DND-41 (cell line): ENCODE data around the gene ZFP28.
A peak's percentile ranks its signal among the peaks of the same experiment; 100 is the strongest.

Experiments used
- ATAC-seq: fragments of 200-7000 bp; cut with Tn5 transposase; 3 replicates; pipeline ENCODE4 v1.9.1; 2021; ENCODE audit warnings: low read depth; ENCODE audit not compliant: insufficient read depth
- DNase-seq: peaks from one replicate; pipeline ENCODE4 v3.0.0-alpha.2; 2020
- H2AFZ ChIP-seq: 2 replicates; pipeline ENCODE4 v1.6.0; 2012; ENCODE audit warnings: low read depth, low read length
- H3K27ac ChIP-seq: 2 replicates; pipeline ENCODE4 v1.5.1; 2012; ENCODE audit warnings: low read length, inconsistent platforms
- H3K27me3 ChIP-seq: fragments of 200-600 bp; sonication (generic); 2 replicates; pipeline ENCODE4 v1.6.0; 2012; ENCODE audit warnings: low read length, mild to moderate bottlenecking, inconsistent platforms; ENCODE audit not compliant: insufficient read depth, poor library complexity
- H3K36me3 ChIP-seq: 2 replicates; pipeline ENCODE4 v1.5.1; 2012; ENCODE audit warnings: low read length, inconsistent platforms; ENCODE audit not compliant: insufficient read depth
- H3K4me1 ChIP-seq: 2 replicates; pipeline ENCODE4 v1.5.1; 2012; ENCODE audit warnings: mild to moderate bottlenecking, low read length; ENCODE audit not compliant: insufficient read depth
- H3K4me2 ChIP-seq: 2 replicates; pipeline ENCODE4 v1.6.0; 2012; ENCODE audit warnings: mild to moderate bottlenecking, moderate library complexity, low read length, inconsistent platforms; ENCODE audit not compliant: insufficient read depth
- H3K4me3 ChIP-seq, 2 experiments: fragments of 200-600 bp in 1 of 2; shearing (Covaris generic) in 1 of 2; 2 replicates each; pipeline ENCODE4 v1.5.1; 2012 to 2016; ENCODE audit warnings: inconsistent platforms in 2 of 2, low read length in 2 of 2, mild to moderate bottlenecking in 2 of 2, low read depth in 1 of 2, moderate library complexity in 1 of 2
- H3K79me2 ChIP-seq: 2 replicates; pipeline ENCODE4 v1.6.0; 2012; ENCODE audit warnings: low read length, inconsistent platforms; ENCODE audit not compliant: insufficient read depth
- H3K9ac ChIP-seq: 2 replicates; pipeline ENCODE4 v1.6.0; 2012; ENCODE audit warnings: low read depth, mild to moderate bottlenecking, inconsistent platforms, low read length, moderate library complexity
- H3K9me3 ChIP-seq: 2 replicates; pipeline ENCODE4 v1.5.1; 2012; ENCODE audit warnings: low read length, moderate library complexity, mild to moderate bottlenecking, inconsistent platforms; ENCODE audit not compliant: insufficient read depth, severe bottlenecking
- H4K20me1 ChIP-seq: 2 replicates; pipeline ENCODE4 v1.6.0; 2012; ENCODE audit warnings: low read length; ENCODE audit not compliant: insufficient read depth
- CTCF ChIP-seq: IDR thresholded peaks from 2 replicates; pipeline ENCODE4 v1.5.1; 2012; ENCODE audit warnings: borderline replicate concordance, low read length, moderate library complexity, mild to moderate bottlenecking; ENCODE audit not compliant: poor library complexity, severe bottlenecking; ENCODE audit errors: extremely low read depth
- EZH2 ChIP-seq: IDR thresholded peaks from 3 replicates; pipeline ENCODE4 v1.6.1; 2012; ENCODE audit warnings: borderline replicate concordance, low read depth, mild to moderate bottlenecking, moderate library complexity, low read length, inconsistent platforms; ENCODE audit not compliant: severe bottlenecking

Gene ZFP28

GRCh38 chr19:56567274-56568120 is 28.7 kb downstream of the ZFP28 start, which contains the start of gene ZNF470:
ZNF470 (plus strand) TSS chr19:56567468; CDS start chr19:56570312, 2,844 bp downstream.
- ATAC-seq, result peak; percentile 95
- Histone ChIP-seq H3K27me3 (no peaks in the 10 kb centered on the region), H3K4me3 (peak within 1 kb of the TSS; percentile 64 to 95), H3K9ac (peak within 1 kb of the TSS; percentile 74), H3K36me3 (peaks cover 36% of the 10 kb centered on the region), H3K27ac (peak within 1 kb of the TSS; percentile 83), H2AFZ (peak within 1 kb of the TSS; percentile 96), H3K9me3 (peaks cover 65% of the 10 kb centered on the region), H3K79me2 (no peaks in the 10 kb centered on the region), H3K4me1 (peaks cover 16% of the 10 kb centered on the region), H3K4me2 (peak within 1 kb of the TSS; percentile 62), H4K20me1 (no peaks in the 10 kb centered on the region)
- TF ChIP-seq CTCF, result no peak
- no peak for TF ChIP-seq EZH2
- DNase-seq, result peak; percentile 85

- DNase-seq (no peak), ATAC-seq (no peak)
- Histone ChIP-seq H3K27ac (no peak overlapping the region), H3K4me3 (no peak overlapping the region), H3K79me2 (no peaks in the 10 kb centered on the region), H3K36me3 (peaks cover 70% of the 10 kb centered on the region), H2AFZ (no peak overlapping the region), H4K20me1 (no peaks in the 10 kb centered on the region), H3K9ac (no peak overlapping the region), H3K9me3 (peaks cover 69% of the 10 kb centered on the region), H3K4me2 (no peak overlapping the region), H3K4me1 (peaks cover 9% of the 10 kb centered on the region), H3K27me3 (no peaks in the 10 kb centered on the region)
- no peak for TF ChIP-seq EZH2
- TF ChIP-seq CTCF, result no peak
These were observed 33.8 kb downstream of the ZFP28 start for GRCh38 chr19:56572589-56572988.

- Histone ChIP-seq H3K9me3 (peaks cover 71% of the 10 kb centered on the region), H3K27ac (no peak overlapping the region), H3K27me3 (no peaks in the 10 kb centered on the region), H3K79me2 (no peaks in the 10 kb centered on the region), H4K20me1 (no peaks in the 10 kb centered on the region), H3K4me2 (no peak overlapping the region), H3K4me3 (no peak overlapping the region), H2AFZ (no peak overlapping the region), H3K9ac (no peak overlapping the region), H3K36me3 (peaks cover 63% of the 10 kb centered on the region), H3K4me1 (no peaks in the 10 kb centered on the region)
- ATAC-seq, result no peak
- DNase-seq, result no peak
- no peak for TF ChIP-seq EZH2
- TF ChIP-seq CTCF, result no peak
These were observed 35.2 kb downstream of the ZFP28 start for GRCh38 chr19:56573914-56574313.
